Endothelial cell of umbilical vein (primary cell): Measurements from ENCODE around the gene SRPK1. TPM values are rescaled to one million over a fixed set of nuclear protein-coding genes. Genes with fewer than 3 reads are reported as not detected.

ENCODE experiments used
- BruUV-seq: library from RNA; stranded (reverse); fragments of 400-500 nt; replicated peaks from 2 replicates; lab custom pipeline; 2021; lab: Mats Ljungman, UMichigan
- CTCF ChIA-PET: fragments of 300-600, 350-600 bp; sonication (Branson Sonifier 250); formaldehyde crosslinking; loops from one replicate; lab custom pipeline; 2021; ENCODE audit warnings: antibody characterized with exemption, inconsistent platforms; lab: Charles Lee
- POLR2A ChIA-PET: fragments of 300-600, 350-600 bp; sonication (Branson Sonifier 250); formaldehyde crosslinking; loops from one replicate; lab custom pipeline; 2021; ENCODE audit warnings: antibody characterized with exemption, inconsistent platforms; lab: Charles Lee
- DNase-seq: peaks from one replicate; pipeline ENCODE4 v3.0.0-alpha.2; 2011; ENCODE audit warnings: low read depth, low spot score
- FAIRE-seq: peaks from 2 replicates; lab custom pipeline; 2011; peaks lifted over from hg19 to GRCh38; lab: Jason Lieb, UNC
- H2AFZ ChIP-seq: 2 replicates; pipeline ENCODE4 v1.6.0; 2012; ENCODE audit warnings: low read depth, low read length, control low read depth, inconsistent platforms
- H3K27ac ChIP-seq: 2 replicates; pipeline ENCODE4 v1.5.1; 2011; ENCODE audit warnings: low read depth, mild to moderate bottlenecking, control low read depth, low read length, moderate library complexity; ENCODE audit not compliant: insufficient read depth
- H3K27me3 ChIP-seq, 2 experiments: 2 replicates each; pipeline versions ENCODE4 v1.6.0 to v1.6.1; 2011; ENCODE audit warnings: low read length in 2 of 2, mixed read lengths in 1 of 2; ENCODE audit not compliant: control insufficient read depth in 2 of 2, insufficient read depth in 2 of 2
- H3K36me3 ChIP-seq, 2 experiments: 2 replicates in 1 of 2; 3 replicates in 1 of 2; pipeline ENCODE4 v1.5.1; 2011; ENCODE audit warnings: low read length in 2 of 2, mild to moderate bottlenecking in 1 of 2, moderate library complexity in 1 of 2; ENCODE audit not compliant: control insufficient read depth in 2 of 2, insufficient read depth in 2 of 2; ENCODE audit errors: extremely low read depth in 1 of 2
- H3K4me1 ChIP-seq: 3 replicates; pipeline ENCODE4 v1.5.1; 2011; ENCODE audit warnings: mild to moderate bottlenecking, low read length; ENCODE audit not compliant: control insufficient read depth, insufficient read depth; ENCODE audit errors: extremely low read depth
- H3K4me2 ChIP-seq: 2 replicates; pipeline ENCODE4 v1.6.1; 2011; ENCODE audit warnings: low read length, control low read depth, mixed read lengths; ENCODE audit not compliant: insufficient read depth
- H3K4me3 ChIP-seq, 3 experiments: fragments of 200-600 bp in 1 of 3; sonication (generic), shearing (Covaris generic) in 1 of 3; replicated peaks in 1 of 3; 2 replicates each; pipeline ENCODE4 v1.5.1; 2011 to 2016; ENCODE audit warnings: control low read depth in 3 of 3, low read length in 3 of 3, mild to moderate bottlenecking in 2 of 3, inconsistent platforms in 1 of 3, low read depth in 1 of 3, moderate library complexity in 1 of 3; ENCODE audit not compliant: insufficient read depth in 1 of 3
- H3K79me2 ChIP-seq: 2 replicates; pipeline ENCODE4 v1.6.0; 2012; ENCODE audit warnings: low read length, inconsistent platforms; ENCODE audit not compliant: control insufficient read depth, insufficient read depth
- H3K9ac ChIP-seq: replicated peaks from 2 replicates; pipeline ENCODE3; 2011; ENCODE audit warnings: low read length, control low read depth; ENCODE audit not compliant: insufficient read depth; ENCODE audit errors: extremely low read depth
- H3K9me1 ChIP-seq: replicated peaks from 3 replicates; pipeline ENCODE4 v1.6.0; 2011; ENCODE audit warnings: mild to moderate bottlenecking, low read length; ENCODE audit not compliant: control insufficient read depth, insufficient read depth; ENCODE audit errors: extremely low read depth
- H3K9me3 ChIP-seq: replicated peaks from 2 replicates; pipeline ENCODE4 v1.5.1; 2012; ENCODE audit warnings: low read length, inconsistent platforms; ENCODE audit not compliant: control insufficient read depth, insufficient read depth
- H4K20me1 ChIP-seq: replicated peaks from 2 replicates; pipeline ENCODE3; 2011; ENCODE audit warnings: mild to moderate bottlenecking, low read length; ENCODE audit not compliant: control insufficient read depth, insufficient read depth; ENCODE audit errors: extremely low read depth
- CTCF ChIP-seq, 2 donors: IDR thresholded peaks; 1 replicate in 1 of 2; 2 replicates in 1 of 2; pipeline ENCODE4 v1.5.1; 2011; ENCODE audit warnings: low read length in 2 of 2, mild to moderate bottlenecking in 2 of 2, moderate library complexity in 2 of 2, control low read depth in 1 of 2, inconsistent platforms in 1 of 2, low read depth in 1 of 2; ENCODE audit not compliant: insufficient read depth in 1 of 2; ENCODE audit errors: extremely low read depth in 1 of 2
- GATA2 ChIP-seq: IDR thresholded peaks from 2 replicates; pipeline ENCODE4 v1.7.0; 2011; ENCODE audit warnings: low read depth, mild to moderate bottlenecking, moderate library complexity, mixed read lengths, low read length; ENCODE audit not compliant: insufficient read length, insufficient read depth
- JUN ChIP-seq: IDR thresholded peaks from 2 replicates; pipeline ENCODE4 v1.6.1; 2011; ENCODE audit warnings: borderline replicate concordance, low read depth; ENCODE audit not compliant: insufficient read length, insufficient read depth
- MAX ChIP-seq: IDR thresholded peaks from 2 replicates; pipeline ENCODE4 v1.6.1; 2011; ENCODE audit not compliant: insufficient read depth, insufficient read length
- POLR2A ChIP-seq: IDR thresholded peaks from 2 replicates; pipeline ENCODE4 v1.6.1; 2012; ENCODE audit warnings: low read depth, mild to moderate bottlenecking, control low read depth, low read length
- POLR2AphosphoS5 ChIP-seq: IDR thresholded peaks from 2 replicates; pipeline ENCODE4 v1.6.1; 2012; ENCODE audit warnings: low read depth, mild to moderate bottlenecking, control low read depth, low read length, moderate library complexity; ENCODE audit not compliant: insufficient read depth
- dilution Hi-C: fragments of 300-500 bp; cut with MboI; formaldehyde crosslinking; loops from one replicate; pipeline ENCODE4 v1.15.0; 2019; ENCODE audit warnings: low sequenced_read_pairs; ENCODE audit not compliant: extremely low pct_ligation_motif_present
- intact Hi-C: fragments of 100-400 bp; cut with micrococcal nuclease; formaldehyde crosslinking; loops from one replicate; pipeline ENCODE4 v1.10.0; 2022
- polyA plus RNA-seq, 4 experiments: library from polyadenylated mRNA; depleted of rRNA in 3 of 4; stranded (reverse) in 3 of 4; unstranded in 1 of 4; fragments of >200 nt; gene quantifications; 2 replicates each; pipeline versions ENCODE4 v1.2.1 to v1.2.3, GENCODE V29; 2011 to 2012; ENCODE audit warnings: missing spikeins in 1 of 4
- total RNA-seq: library from RNA; stranded (reverse); gene quantifications from 2 replicates; pipeline ENCODE4 v1.2.3, GENCODE V29; 2021

Gene SRPK1
- total and polyA plus RNA-seq, 2 donors (not counting 3 experiments of a cell fraction or from before 2014, with no cell fraction given) = 18.9 to 72.7 TPM

DNA sequence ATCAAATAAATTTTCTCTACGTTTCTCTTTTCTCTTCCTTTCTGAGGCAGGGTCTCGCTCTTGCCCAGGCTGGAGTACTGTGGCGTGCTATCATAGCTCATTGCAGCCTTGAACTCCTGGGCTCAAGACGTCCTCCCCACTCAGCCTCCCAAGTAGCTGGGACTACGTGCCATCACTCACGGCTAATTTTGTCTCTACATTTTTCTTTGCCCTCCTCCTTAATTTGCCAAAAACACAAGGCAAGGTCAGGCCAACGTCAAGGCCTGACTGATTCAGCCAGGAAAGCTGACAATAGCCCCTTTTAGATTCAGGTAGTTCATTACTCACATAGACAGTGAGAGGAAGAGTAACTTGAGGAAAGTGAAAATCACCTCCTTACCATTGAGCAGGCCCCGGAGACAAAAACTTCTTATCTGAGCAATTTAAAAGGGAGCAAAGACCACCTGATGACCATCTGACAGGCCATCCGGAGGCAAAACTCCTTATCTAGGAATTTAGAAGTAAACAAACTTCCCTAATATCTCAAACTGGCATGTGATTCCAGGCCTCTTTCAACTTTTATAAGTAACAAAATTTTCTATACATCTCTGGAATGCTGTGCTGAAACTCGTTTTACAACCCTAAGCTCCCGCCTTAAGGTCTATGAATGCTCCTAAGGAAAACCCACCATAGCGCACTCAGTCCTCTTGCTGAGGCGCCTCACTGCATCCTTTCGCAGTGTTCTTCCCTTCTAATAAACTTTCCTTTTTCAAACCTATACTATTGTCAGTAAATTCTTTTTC lies 42.1 kb upstream of the SRPK1 start:
- FAIRE-seq = no peak

More for the DNA sequence above, 42.1 kb upstream of the SRPK1 start:
- H3K36me3 ChIP-seq = no peaks in the 10 kb centered on the region
- H3K4me1 ChIP-seq = no peaks in the 10 kb centered on the region
- no peaks in the 10 kb centered on the region for H4K20me1 ChIP-seq
- POLR2A ChIA-PET = no interaction called here
- peaks cover 2 to 6% of the 10 kb centered on the region in 2 experiments for H3K27me3 ChIP-seq
- H3K27ac ChIP-seq = no peak overlapping the region
- dilution Hi-C loops (no loop called here), intact Hi-C loops (no loop called here)
- DNase-seq = no peak
- no peaks in the 10 kb centered on the region for H3K9me3 ChIP-seq
- BruUV-seq = no TSS peak
- H3K9me1 ChIP-seq = no peaks in the 10 kb centered on the region
- no peaks in the 10 kb centered on the region for H3K79me2 ChIP-seq
- H3K4me2 ChIP-seq = no peak overlapping the region
- CTCF ChIA-PET = no interaction called here
- H3K9ac ChIP-seq = no peak overlapping the region
- no peak overlapping the region for H2AFZ ChIP-seq
- H3K4me3 ChIP-seq = no peak overlapping the region
- TF ChIP-seq CTCF (IDR thresholded peaks at IDR 0.05; ENCODE audit: extremely low read depth in 1 of 2, insufficient read depth in 1 of 2, low read depth in 1 of 2, low read length in 2 of 2) (no peak), GATA2 (no peak), MAX (no peak), POLR2AphosphoS5 (no peak), POLR2A (no peak), JUN (no peak)
